ENCODE data around the gene SRCIN1. TPM values are rescaled to one million over a fixed set of nuclear protein-coding genes. Genes with fewer than 3 reads are reported as not detected.
"Not testable (repeated sequence)": the region's sequence is repeated elsewhere in the genome, so short reads cannot be mapped to it uniquely, and the experiment has no call there.

Gene SRCIN1
- polyA plus RNA-seq, 5 donors, result 5.8 to 10.8 (median 8.8) TPM

GRCh38 chr17:38510421-38511149 is 95.2 kb downstream of the SRCIN1 start:
- DNase-seq, result peak; percentile 41 to 42

- DNase-seq, result peak in 1 of 2 donors; percentile 25
Observed at GRCh38 chr17:38509772-38510420, 95.9 kb downstream of the SRCIN1 start.

- DNase-seq, result peak; percentile 71 to 81
Observed at GRCh38 chr17:38508954-38509771, 96.6 kb downstream of the SRCIN1 start.

- no peak for DNase-seq
Observed at GRCh38 chr17:38508570-38508950, 97.2 kb downstream of the SRCIN1 start.

- no peak for DNase-seq
Observed at GRCh38 chr17:38507921-38508569, 97.7 kb downstream of the SRCIN1 start.

GRCh38 chr17:38507436-38507835 is 98.3 kb downstream of the SRCIN1 start:
- DNase-seq, result no peak

- DNase-seq, result no peak
Observed at GRCh38 chr17:38504216-38504615, 101.5 kb downstream of the SRCIN1 start.

- DNase-seq, result not testable (repeated sequence)
Observed at GRCh38 chr17:38503286-38503913, 102.4 kb downstream of the SRCIN1 start.

GRCh38 chr17:38501718-38502117 is 104.0 kb downstream of the SRCIN1 start:
- not testable (repeated sequence) for DNase-seq

GRCh38 chr17:38499230-38499629 is 106.5 kb downstream of the SRCIN1 start:
- not testable (repeated sequence) for DNase-seq

- DNase-seq, result no peak
Observed at GRCh38 chr17:38498353-38498752, 107.4 kb downstream of the SRCIN1 start.

- DNase-seq, result not testable (repeated sequence)
Observed at GRCh38 chr17:38497656-38498055, 108.1 kb downstream of the SRCIN1 start.

- DNase-seq, result not testable (repeated sequence)
Observed at GRCh38 chr17:38494152-38494551, 111.6 kb downstream of the SRCIN1 start.

- DNase-seq, result peak; percentile 64 to 76
Observed at GRCh38 chr17:38492067-38493040, 113.4 kb downstream of the SRCIN1 start.

GRCh38 chr17:38491346-38492066 is 114.2 kb downstream of the SRCIN1 start:
- not testable (repeated sequence) for DNase-seq

GRCh38 chr17:38489774-38490173 is 116.0 kb downstream of the SRCIN1 start:
- not testable (repeated sequence) for DNase-seq

GRCh38 chr17:38485681-38486298 is 120.0 kb downstream of the SRCIN1 start:
- DNase-seq, result not testable (repeated sequence)

- DNase-seq, result no peak
Observed at GRCh38 chr17:38485146-38485468, 120.6 kb downstream of the SRCIN1 start.

Data from right lung (tissue), 5 donors.